ENCODE measurements around the gene FCF1. TPM values are rescaled to one million over a fixed set of nuclear protein-coding genes. Genes with fewer than 3 reads are reported as not detected.

FCF1 gene
- total RNA-seq, 1 donor from 2014 or later: 61.6 TPM

DNA sequence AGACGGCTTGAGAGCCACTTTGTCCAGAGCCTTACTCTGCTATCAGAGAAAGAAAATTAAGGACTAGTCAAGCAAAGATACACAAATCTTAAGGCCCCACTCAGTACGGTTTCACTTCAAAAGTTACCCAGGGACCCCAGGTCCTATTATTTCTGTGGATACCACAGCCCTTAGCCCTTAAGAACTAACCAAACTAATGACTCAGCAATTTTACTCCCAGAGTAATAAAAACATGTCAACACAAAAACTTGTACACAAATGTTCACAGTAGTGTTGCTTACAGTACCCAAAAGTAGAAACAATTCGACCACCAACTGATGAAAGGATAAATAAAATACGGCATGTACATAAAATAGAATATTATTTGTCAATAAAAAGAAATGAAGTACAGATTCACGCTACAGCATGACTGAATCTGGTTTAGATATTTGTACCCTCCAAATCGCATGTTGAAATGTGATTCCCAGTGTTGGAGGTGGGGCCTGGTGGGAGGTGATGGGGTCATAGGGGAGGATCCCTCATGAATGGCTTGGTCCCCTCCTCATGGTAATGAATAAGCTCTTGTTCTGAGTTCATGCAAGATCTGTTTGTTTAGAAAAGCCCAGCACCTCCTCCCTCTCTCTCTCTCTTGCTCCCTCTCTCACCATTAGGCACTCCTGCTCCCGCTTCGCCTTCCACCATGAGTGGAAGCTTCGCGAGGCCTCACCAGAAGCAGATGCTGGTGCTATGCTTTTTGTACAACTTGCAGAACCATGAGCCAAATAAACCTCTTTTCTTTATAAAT lies 30.6 kb upstream of the FCF1 start:
- no peaks in the 10 kb centered on the region for H3K27me3 Mint-ChIP-seq (ENCODE audit: unreplicated experiment)
- H3K4me3 Mint-ChIP-seq (ENCODE audit: unreplicated experiment): no peak overlapping the region
- H3K9me3 Mint-ChIP-seq (ENCODE audit: unreplicated experiment): no peaks in the 10 kb centered on the region
- DNase-seq (ENCODE audit: extremely low spot score, unreplicated experiment): no peak
- TF ChIP-seq, protein P1, sequence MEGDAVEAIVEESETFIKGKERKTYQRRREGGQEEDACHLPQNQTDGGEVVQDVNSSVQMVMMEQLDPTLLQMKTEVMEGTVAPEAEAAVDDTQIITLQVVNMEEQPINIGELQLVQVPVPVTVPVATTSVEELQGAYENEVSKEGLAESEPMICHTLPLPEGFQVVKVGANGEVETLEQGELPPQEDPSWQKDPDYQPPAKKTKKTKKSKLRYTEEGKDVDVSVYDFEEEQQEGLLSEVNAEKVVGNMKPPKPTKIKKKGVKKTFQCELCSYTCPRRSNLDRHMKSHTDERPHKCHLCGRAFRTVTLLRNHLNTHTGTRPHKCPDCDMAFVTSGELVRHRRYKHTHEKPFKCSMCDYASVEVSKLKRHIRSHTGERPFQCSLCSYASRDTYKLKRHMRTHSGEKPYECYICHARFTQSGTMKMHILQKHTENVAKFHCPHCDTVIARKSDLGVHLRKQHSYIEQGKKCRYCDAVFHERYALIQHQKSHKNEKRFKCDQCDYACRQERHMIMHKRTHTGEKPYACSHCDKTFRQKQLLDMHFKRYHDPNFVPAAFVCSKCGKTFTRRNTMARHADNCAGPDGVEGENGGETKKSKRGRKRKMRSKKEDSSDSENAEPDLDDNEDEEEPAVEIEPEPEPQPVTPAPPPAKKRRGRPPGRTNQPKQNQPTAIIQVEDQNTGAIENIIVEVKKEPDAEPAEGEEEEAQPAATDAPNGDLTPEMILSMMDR (IDR thresholded peaks at IDR 0.05): no peak
- peaks cover 38% of the 10 kb centered on the region for H3K36me3 Mint-ChIP-seq (ENCODE audit: unreplicated experiment)
- H3K4me1 Mint-ChIP-seq (ENCODE audit: unreplicated experiment): no peaks in the 10 kb centered on the region
- peak overlapping the region; percentile 16 for H3K27ac Mint-ChIP-seq (ENCODE audit: unreplicated experiment)

DNA sequence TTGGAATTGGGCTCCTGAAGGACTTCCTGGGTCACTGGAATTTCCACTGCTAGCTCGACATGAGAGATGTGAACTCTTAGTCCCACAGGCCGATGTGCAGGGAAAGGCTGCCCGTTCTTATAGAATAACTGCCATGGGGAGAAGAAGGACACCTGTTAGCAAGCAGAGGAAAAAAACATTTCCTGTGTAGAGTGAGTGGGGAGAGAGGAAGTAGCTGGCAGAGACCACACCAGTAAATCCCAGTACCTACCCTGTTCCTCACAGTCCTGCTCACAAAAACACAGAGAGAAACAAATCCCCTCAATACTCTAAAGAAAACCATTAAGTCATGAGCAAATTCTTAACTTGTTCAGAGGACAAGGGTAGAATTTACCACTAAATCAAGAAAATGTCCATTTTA lies 29.5 kb upstream of the FCF1 start:
- H3K27me3 Mint-ChIP-seq (ENCODE audit: unreplicated experiment): no peaks in the 10 kb centered on the region
- no peak for DNase-seq (ENCODE audit: extremely low spot score, unreplicated experiment)
- TF ChIP-seq, protein P1 (IDR thresholded peaks at IDR 0.05): no peak
- H3K9me3 Mint-ChIP-seq (ENCODE audit: unreplicated experiment): no peaks in the 10 kb centered on the region
- no peak overlapping the region for H3K4me3 Mint-ChIP-seq (ENCODE audit: unreplicated experiment)
- no peak overlapping the region for H3K27ac Mint-ChIP-seq (ENCODE audit: unreplicated experiment)
- H3K36me3 Mint-ChIP-seq (ENCODE audit: unreplicated experiment): peaks cover 41% of the 10 kb centered on the region
- H3K4me1 Mint-ChIP-seq (ENCODE audit: unreplicated experiment): no peaks in the 10 kb centered on the region

DNA sequence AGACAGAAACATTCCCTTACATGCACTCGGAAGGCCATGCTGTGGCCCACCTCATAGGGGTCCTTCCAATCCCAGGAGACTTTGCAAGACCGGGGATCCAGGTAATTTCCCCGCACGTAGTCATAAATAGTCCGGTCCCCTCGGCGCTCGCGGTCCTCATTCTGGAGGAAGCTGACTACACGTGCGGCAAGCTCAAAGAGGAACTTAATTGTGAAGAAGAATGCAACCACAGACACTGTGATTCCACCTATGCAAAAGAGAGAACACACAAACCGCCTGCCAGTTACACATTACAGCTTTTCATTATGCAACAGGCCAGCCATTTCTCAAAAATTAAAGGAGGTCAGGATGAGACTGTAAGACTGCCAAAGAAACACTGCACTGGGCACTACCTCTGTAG lies 28.5 kb upstream of the FCF1 start:
- DNase-seq (ENCODE audit: extremely low spot score, unreplicated experiment): no peak
- Mint-ChIP-seq H3K4me3 (ENCODE audit: unreplicated experiment) (no peak overlapping the region), H3K36me3 (ENCODE audit: unreplicated experiment) (peaks cover 47% of the 10 kb centered on the region), H3K9me3 (ENCODE audit: unreplicated experiment) (no peaks in the 10 kb centered on the region), H3K27me3 (ENCODE audit: unreplicated experiment) (no peaks in the 10 kb centered on the region), H3K27ac (ENCODE audit: unreplicated experiment) (no peak overlapping the region), H3K4me1 (ENCODE audit: unreplicated experiment) (no peaks in the 10 kb centered on the region)
- TF ChIP-seq, protein P1 (IDR thresholded peaks at IDR 0.05): no peak

DNA sequence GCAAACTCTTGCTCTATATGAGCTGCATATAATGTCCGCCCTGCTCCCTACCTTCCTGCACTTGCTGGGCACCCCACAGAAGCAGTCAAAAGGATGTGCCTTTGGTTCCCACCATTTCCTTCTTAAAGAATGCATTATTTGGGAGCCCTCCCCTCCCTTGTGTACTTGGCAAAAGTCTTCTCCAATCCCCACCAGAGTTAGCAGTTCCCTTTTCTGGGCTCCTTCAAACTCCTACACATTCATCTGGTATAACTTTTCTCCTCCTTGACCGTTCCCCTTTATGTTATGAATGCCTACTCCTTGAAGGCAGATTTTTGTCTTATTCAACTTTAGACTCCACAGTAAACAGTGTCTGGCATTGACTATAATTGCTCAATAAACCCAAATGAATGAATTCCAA lies 27.9 kb upstream of the FCF1 start:
- Mint-ChIP-seq H3K4me1 (ENCODE audit: unreplicated experiment) (no peaks in the 10 kb centered on the region), H3K9me3 (ENCODE audit: unreplicated experiment) (no peaks in the 10 kb centered on the region), H3K27ac (ENCODE audit: unreplicated experiment) (no peak overlapping the region), H3K27me3 (ENCODE audit: unreplicated experiment) (no peaks in the 10 kb centered on the region), H3K4me3 (ENCODE audit: unreplicated experiment) (no peak overlapping the region), H3K36me3 (ENCODE audit: unreplicated experiment) (peaks cover 47% of the 10 kb centered on the region)
- TF ChIP-seq, protein P1 (IDR thresholded peaks at IDR 0.05): no peak
- DNase-seq (ENCODE audit: extremely low spot score, unreplicated experiment): no peak

DNA sequence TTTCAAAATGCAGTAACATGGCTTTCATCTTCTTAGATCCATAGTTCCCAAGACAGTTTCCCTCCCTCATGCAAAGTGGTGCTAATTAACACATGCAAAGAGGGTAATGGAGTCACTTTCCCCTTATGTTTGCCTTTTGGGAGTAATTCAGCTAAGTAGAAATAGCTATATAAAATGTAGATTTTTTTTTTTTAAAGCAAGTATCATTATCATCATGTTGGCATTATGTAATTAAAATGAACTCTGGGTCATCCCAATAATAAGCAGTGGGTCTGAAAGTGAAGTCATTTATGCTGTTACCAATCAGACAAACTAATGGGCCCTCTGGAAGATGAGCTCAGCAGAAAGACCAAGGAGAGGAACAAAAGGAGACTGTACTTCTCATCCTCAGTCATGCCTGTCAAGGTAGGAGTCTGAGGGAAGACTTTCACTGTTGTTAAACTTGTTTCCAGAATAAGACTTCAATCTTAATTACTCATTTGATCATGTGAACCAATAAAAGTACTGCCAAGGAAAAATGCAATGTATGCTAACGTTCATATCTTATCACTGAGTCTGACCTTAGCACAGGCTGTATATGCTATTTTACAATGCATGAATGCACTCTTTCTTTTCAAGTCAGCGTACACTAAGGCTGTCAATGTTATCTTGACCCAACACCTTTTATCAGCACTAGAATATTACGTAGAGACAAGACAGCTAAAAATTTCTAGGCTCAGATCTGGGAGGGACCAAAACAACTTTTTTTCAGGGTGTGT lies 26.8 kb upstream of the FCF1 start:
- Mint-ChIP-seq H3K36me3 (ENCODE audit: unreplicated experiment) (peaks cover 50% of the 10 kb centered on the region), H3K27me3 (ENCODE audit: unreplicated experiment) (no peaks in the 10 kb centered on the region), H3K27ac (ENCODE audit: unreplicated experiment) (no peak overlapping the region), H3K9me3 (ENCODE audit: unreplicated experiment) (no peaks in the 10 kb centered on the region), H3K4me3 (ENCODE audit: unreplicated experiment) (no peak overlapping the region), H3K4me1 (ENCODE audit: unreplicated experiment) (no peaks in the 10 kb centered on the region)
- TF ChIP-seq, protein P1 (IDR thresholded peaks at IDR 0.05): no peak
- DNase-seq (ENCODE audit: extremely low spot score, unreplicated experiment): no peak

Data from osteocyte (in vitro differentiated cells).